A549 treated with dexamethasone at 1 μM for 4 hours (cell line): ENCODE data around the gene MAPK9. TPM values are rescaled to one million over a fixed set of nuclear protein-coding genes. Genes with fewer than 3 reads are reported as not detected.

ENCODE experiments used
- total RNA-seq: library from RNA; stranded (reverse); fragments of 200-300 nt; extraction: Qiagen RNA extraction; gene quantifications from 5 replicates; pipeline ENCODE4 v1.2.3, GENCODE V29; 2022

The MAPK9 gene
- 25.5 to 44.1 TPM (median 38.1 TPM) in 5 replicates for total RNA-seq

GRCh38 chr5:180291943-180292831 lies at the start of gene MAPK9:
MAPK9 (minus strand) TSS chr5:180292083; CDS start chr5:180280561, 11,522 bp downstream.

GRCh38 chr5:180209137-180209581 lies 82.7 kb downstream of the MAPK9 start, which contains the start of gene RASGEF1C:
RASGEF1C (minus strand) TSS chr5:180209211; CDS start chr5:180138052, 71,159 bp downstream.

Other genes with a start within 250 kb of the MAPK9 start
- 35.9 to 44.9 TPM (median 42.7 TPM) in 5 replicates for gene RNF130, start 220.3 kb downstream of the MAPK9 start, total RNA-seq
- gene RASGEF1C, start 82.9 kb downstream of the MAPK9 start, total RNA-seq, result 0.05 to 0.23 TPM (median 0.11 TPM) in 5 replicates
- gene GFPT2, start 61.3 kb upstream of the MAPK9 start, total RNA-seq, result 44.3 to 64.8 TPM (median 59.4 TPM) in 5 replicates
- gene CNOT6, start 202.3 kb upstream of the MAPK9 start, total RNA-seq, result 15.4 to 27.7 TPM (median 23.2 TPM) in 5 replicates